Vagina (tissue), 2 donors: ENCODE results near the gene KLK13. TPM values are rescaled to one million over a fixed set of nuclear protein-coding genes. Genes with fewer than 3 reads are reported as not detected.

ENCODE experiments used
- DNase-seq, 2 donors: peaks; one replicate each; pipeline ENCODE4 v3.0.0-alpha.2; 2017; ENCODE audit errors: extremely low spot score in 2 of 2
- H3K27ac ChIP-seq: fragments of 200-600 bp; sonication (generic); one replicate; pipeline ENCODE4 v1.5.1; 2019
- H3K27me3 ChIP-seq: fragments of 200-600 bp; sonication (generic); one replicate; pipeline ENCODE4 v1.5.1; 2019
- H3K36me3 ChIP-seq, 2 donors: fragments of 200-600 bp; sonication (generic); one replicate each; pipeline ENCODE4 v1.5.1; 2017 to 2019
- H3K4me1 ChIP-seq: fragments of 200-600 bp; sonication (generic); one replicate; pipeline ENCODE4 v1.5.1; 2019
- H3K4me3 ChIP-seq, 2 donors: fragments of 200-600 bp; sonication (generic); 1 replicate in 1 of 2; 2 replicates in 1 of 2; pipeline ENCODE4 v1.5.1; 2016 to 2019
- H3K9me3 ChIP-seq: fragments of 200-600 bp; sonication (generic); one replicate; pipeline ENCODE4 v1.5.1; 2019
- POLR2A ChIP-seq, 2 donors: fragments of 450-650 bp; IDR thresholded peaks; one replicate each; pipeline ENCODE4 v1.6.1; 2017; ENCODE audit warnings: antibody characterized with exemption in 2 of 2, mild to moderate bottlenecking in 2 of 2, moderate library complexity in 2 of 2
- POLR2AphosphoS5 ChIP-seq, 2 donors: sonication (generic); formaldehyde crosslinking; IDR thresholded peaks; one replicate each; pipeline ENCODE4 v1.9.0; 2017; ENCODE audit warnings: antibody characterized with exemption in 2 of 2, mild to moderate bottlenecking in 2 of 2, low read depth in 1 of 2; ENCODE audit not compliant: insufficient read depth in 1 of 2
- intact Hi-C: fragments of 100-400 bp; cut with DNase I; formaldehyde crosslinking; loops from one replicate; pipeline ENCODE4 v1.15.1; 2023
- total RNA-seq: library from RNA; depleted of rRNA; stranded (reverse); fragments of >200 nt; gene quantifications from one replicate; pipeline ENCODE4 v1.2.3, GENCODE V29; 2016
- TF ChIP-seq, protein P1 (sequence below), 3 experiments: fragments of 450-650 bp in 2 of 3; fragments of 200-600 bp in 1 of 3; sonication (generic) in 1 of 3; IDR thresholded peaks; one replicate each; pipeline ENCODE4 v1.5.1; 2017 to 2019; ENCODE audit warnings: antibody characterized with exemption in 3 of 3, mild to moderate bottlenecking in 2 of 3, moderate library complexity in 2 of 3

Gene KLK13
- total RNA-seq, 1 donor from 2014 or later, result 31.2 TPM

DNA sequence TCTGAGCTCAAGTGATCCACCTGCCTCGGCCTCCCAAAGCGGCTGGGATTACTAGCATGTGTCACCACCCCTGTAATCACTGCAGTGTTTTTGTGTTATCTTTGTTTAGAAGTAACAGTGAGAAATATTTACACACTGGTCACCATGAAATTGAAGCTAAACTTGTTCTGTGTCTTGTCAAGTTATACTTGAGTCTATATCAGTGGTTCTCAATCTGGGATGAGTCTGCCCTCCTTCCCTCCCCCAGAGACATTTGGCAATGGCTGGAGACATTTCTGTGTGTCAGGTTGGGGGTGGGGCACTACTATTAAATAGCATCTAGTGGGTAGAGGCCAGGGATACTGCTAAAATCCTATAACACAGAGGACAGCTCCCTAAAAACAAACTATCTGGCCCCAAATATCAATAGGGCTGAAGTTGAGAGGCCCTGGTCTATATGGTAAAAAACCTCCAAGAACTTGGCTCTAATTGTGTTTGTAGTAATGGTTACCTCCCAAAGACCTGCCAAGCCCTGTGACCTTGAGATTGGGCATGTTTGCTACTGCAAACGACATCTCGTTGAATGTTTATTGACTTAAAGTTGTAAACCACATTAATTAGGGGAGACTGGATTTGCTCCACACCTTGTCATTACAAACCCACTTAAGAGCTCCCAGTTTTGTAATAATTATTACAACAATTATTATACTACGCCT, 36.4 kb upstream of the KLK13 start:
- H3K9me3 ChIP-seq, result no peaks in the 10 kb centered on the region
- no peak for DNase-seq
- no peak overlapping the region for H3K4me3 ChIP-seq
- no peak overlapping the region for H3K27ac ChIP-seq
- TF ChIP-seq POLR2A (IDR thresholded peaks at IDR 0.05) (no peak), POLR2AphosphoS5 (IDR thresholded peaks at IDR 0.05; ENCODE audit: insufficient read depth in 1 of 2, low read depth in 1 of 2) (no peak)
- TF ChIP-seq, protein P1, sequence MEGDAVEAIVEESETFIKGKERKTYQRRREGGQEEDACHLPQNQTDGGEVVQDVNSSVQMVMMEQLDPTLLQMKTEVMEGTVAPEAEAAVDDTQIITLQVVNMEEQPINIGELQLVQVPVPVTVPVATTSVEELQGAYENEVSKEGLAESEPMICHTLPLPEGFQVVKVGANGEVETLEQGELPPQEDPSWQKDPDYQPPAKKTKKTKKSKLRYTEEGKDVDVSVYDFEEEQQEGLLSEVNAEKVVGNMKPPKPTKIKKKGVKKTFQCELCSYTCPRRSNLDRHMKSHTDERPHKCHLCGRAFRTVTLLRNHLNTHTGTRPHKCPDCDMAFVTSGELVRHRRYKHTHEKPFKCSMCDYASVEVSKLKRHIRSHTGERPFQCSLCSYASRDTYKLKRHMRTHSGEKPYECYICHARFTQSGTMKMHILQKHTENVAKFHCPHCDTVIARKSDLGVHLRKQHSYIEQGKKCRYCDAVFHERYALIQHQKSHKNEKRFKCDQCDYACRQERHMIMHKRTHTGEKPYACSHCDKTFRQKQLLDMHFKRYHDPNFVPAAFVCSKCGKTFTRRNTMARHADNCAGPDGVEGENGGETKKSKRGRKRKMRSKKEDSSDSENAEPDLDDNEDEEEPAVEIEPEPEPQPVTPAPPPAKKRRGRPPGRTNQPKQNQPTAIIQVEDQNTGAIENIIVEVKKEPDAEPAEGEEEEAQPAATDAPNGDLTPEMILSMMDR (IDR thresholded peaks at IDR 0.05), result no peak
- intact Hi-C loops, result no loop called here
- peaks cover 0 to 12% of the 10 kb centered on the region in 2 donors for H3K36me3 ChIP-seq
- no peaks in the 10 kb centered on the region for H3K27me3 ChIP-seq
- peaks cover 4% of the 10 kb centered on the region for H3K4me1 ChIP-seq

DNA sequence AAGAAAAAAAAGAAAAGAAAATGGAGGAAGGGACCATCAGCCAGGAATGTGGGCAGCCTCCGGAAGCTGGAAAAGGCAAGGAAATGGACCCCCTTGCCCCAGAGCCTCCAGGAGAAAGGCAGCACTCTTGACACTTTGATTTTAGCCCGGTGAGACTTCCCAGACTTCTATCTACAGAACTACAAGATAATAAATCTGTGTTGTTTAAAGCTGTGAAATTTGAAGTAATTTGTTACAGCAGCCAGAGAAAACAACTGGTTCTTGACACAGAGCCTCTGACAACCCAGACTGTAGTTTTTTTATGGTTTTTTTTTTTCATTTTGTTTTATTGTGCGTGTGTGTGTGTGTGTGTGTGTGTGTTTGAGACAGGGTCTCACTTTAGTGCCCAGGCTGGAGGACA, 35.7 kb upstream of the KLK13 start:
- intact Hi-C loops, result no loop called here
- TF ChIP-seq, protein P1 (IDR thresholded peaks at IDR 0.05), result no peak
- TF ChIP-seq POLR2A (IDR thresholded peaks at IDR 0.05) (no peak), POLR2AphosphoS5 (IDR thresholded peaks at IDR 0.05; ENCODE audit: insufficient read depth in 1 of 2, low read depth in 1 of 2) (no peak)

DNA sequence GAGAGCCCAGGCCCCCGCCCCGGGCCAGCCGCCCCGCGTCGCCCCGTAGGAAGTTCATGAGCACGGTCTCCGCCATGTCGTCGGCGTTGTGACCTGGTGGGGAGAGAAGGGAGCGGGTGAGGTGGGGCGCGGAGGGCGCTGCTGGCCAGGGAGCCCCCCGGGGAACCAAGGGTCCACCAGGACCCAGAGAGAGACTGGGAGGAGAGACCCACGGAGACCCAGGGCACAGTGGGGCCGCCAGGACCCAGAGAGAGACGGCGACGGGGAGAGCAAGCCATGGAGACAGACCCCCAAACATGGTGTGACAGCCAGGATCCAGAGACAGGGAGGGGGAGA, 34.1 kb upstream of the KLK13 start:
- intact Hi-C loops, result loop anchor here (10.0 kb wide), 1 partner anchor 236 kb away; no protein-coding TSS in a partner anchor
- peaks cover 4% of the 10 kb centered on the region for H3K4me1 ChIP-seq
- DNase-seq, result no peak
- peak overlapping the region in 1 of 2 donors; percentile 18 for H3K4me3 ChIP-seq
- no peak for TF ChIP-seq POLR2AphosphoS5 (IDR thresholded peaks at IDR 0.05; ENCODE audit: insufficient read depth in 1 of 2, low read depth in 1 of 2)
- TF ChIP-seq, protein P1 (IDR thresholded peaks at IDR 0.05), result no peak
- no peak for TF ChIP-seq POLR2A (IDR thresholded peaks at IDR 0.05)
- no peak overlapping the region for H3K27ac ChIP-seq
- peaks cover 0 to 12% of the 10 kb centered on the region in 2 donors for H3K36me3 ChIP-seq
- H3K9me3 ChIP-seq, result no peaks in the 10 kb centered on the region
- H3K27me3 ChIP-seq, result no peaks in the 10 kb centered on the region

More for the DNA sequence above, 35.7 kb upstream of the KLK13 start:
- Histone ChIP-seq H3K27ac (no peak overlapping the region), H3K9me3 (no peaks in the 10 kb centered on the region), H3K4me1 (peaks cover 4% of the 10 kb centered on the region), H3K4me3 (no peak overlapping the region), H3K27me3 (no peaks in the 10 kb centered on the region), H3K36me3 (peaks cover 0 to 12% of the 10 kb centered on the region in 2 donors)
- no peak for DNase-seq

DNA sequence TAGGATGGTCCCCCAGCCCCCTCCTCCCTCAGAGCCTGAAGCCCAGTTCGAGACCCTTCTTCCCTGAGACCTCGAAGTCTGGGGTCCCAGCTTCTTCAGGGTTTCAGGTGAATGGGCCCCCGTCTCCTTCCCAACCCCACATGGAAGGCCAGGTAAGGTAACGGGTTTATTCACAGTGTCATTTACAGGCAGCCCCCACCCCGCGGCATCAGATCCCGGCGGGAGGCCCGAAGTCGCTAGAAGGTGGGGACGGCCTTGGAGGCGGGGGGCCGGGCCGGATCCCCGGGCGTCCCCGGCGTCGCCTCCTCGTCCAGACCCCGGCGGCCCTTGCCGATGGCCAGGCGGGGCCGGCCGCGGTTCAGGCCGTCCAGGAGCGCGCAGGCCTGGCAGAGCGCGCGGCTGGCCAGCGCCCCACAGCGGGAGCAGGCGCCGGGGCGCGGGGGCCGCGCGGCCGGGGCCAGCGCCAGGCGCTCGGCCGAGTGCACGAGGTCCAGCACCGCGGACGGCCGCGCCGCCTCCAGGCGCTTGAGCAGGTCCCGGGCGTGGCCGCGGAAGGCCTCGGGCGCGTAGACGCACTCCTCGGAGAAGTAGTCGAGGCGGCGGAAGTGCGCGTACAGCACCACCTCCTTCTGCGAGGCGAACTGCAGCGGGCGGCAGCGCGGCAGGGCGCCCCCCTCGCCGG, 33.6 kb upstream of the KLK13 start:
- TF ChIP-seq POLR2AphosphoS5 (IDR thresholded peaks at IDR 0.05; ENCODE audit: insufficient read depth in 1 of 2, low read depth in 1 of 2), result no peak
- TF ChIP-seq, protein P1 (IDR thresholded peaks at IDR 0.05), result no peak
- no peak for TF ChIP-seq POLR2A (IDR thresholded peaks at IDR 0.05)
- H3K9me3 ChIP-seq, result no peaks in the 10 kb centered on the region
- peaks cover 0 to 7% of the 10 kb centered on the region in 2 donors for H3K36me3 ChIP-seq
- no peak for DNase-seq
- intact Hi-C loops, result loop anchor here (10.0 kb wide), 1 partner anchor 236 kb away; no protein-coding TSS in a partner anchor
- no peak overlapping the region for H3K27ac ChIP-seq
- H3K27me3 ChIP-seq, result no peaks in the 10 kb centered on the region
- H3K4me1 ChIP-seq, result peaks cover 7% of the 10 kb centered on the region
- peak overlapping the region in 1 of 2 donors; percentile 18 for H3K4me3 ChIP-seq

DNA sequence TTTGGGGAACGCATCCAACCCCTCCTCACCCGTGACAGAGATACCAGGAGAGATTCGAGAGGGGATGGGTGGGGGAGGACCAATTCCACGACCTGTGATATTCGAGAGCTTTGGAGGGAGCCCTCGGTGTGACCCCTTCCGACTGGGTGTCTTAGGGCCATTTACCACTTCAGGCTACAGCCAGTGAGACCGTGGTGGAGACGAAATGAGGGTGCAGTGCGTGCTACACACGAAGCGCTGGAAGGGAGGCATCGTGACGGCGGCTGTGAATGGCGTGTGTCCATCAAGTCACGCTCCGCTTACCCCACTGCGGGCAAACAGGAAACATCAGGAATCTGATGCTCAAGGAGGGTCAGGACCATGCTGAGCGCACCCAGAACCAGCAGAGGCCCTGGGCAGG, 32.9 kb upstream of the KLK13 start:
- no peak for TF ChIP-seq POLR2A (IDR thresholded peaks at IDR 0.05)
- TF ChIP-seq, protein P1 (IDR thresholded peaks at IDR 0.05), result no peak
- no peak for TF ChIP-seq POLR2AphosphoS5 (IDR thresholded peaks at IDR 0.05; ENCODE audit: insufficient read depth in 1 of 2, low read depth in 1 of 2)
- DNase-seq, result no peak
- Histone ChIP-seq H3K9me3 (no peaks in the 10 kb centered on the region), H3K4me3 (no peak overlapping the region), H3K4me1 (peaks cover 8% of the 10 kb centered on the region), H3K27ac (no peak overlapping the region), H3K36me3 (peaks cover 0 to 7% of the 10 kb centered on the region in 2 donors), H3K27me3 (no peaks in the 10 kb centered on the region)
- intact Hi-C loops, result loop anchor here (10.0 kb wide), 1 partner anchor 237 kb away; no protein-coding TSS in a partner anchor
